Measurements from ENCODE around the gene MBD5.

MBD5 gene

GRCh38 chr2:148135705-148136104 is 114.8 kb downstream of the MBD5 start:
- H3K4me3 ChIP-seq (ENCODE audit: low read length): no peak overlapping the region
- TF ChIP-seq CTCF (IDR thresholded peaks at IDR 0.05; ENCODE audit: insufficient read depth, low read depth, low read length, missing control alignments): no peak
- DNase-seq (ENCODE audit: low read depth): no peak

DNA sequence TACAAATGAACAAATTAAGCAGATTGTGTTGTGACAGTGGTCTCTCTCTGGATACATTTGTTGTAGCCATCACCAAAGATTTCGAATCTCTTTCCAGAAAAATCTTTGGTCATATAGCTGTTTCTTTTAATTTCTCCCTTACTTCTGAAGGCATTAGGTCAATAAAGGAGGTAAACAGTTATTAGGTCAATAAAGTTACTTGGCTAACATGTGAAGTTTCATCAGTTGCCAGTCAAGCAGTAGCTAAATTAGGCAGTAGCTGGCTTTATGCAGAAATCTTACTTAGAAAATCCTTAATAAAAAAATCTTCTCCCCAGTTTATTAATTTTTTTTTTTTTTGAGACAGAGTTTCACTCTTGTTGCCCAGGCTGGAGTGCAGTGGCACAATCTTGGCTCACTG is 115.5 kb downstream of the MBD5 start:
- TF ChIP-seq CTCF (IDR thresholded peaks at IDR 0.05; ENCODE audit: insufficient read depth, low read depth, low read length, missing control alignments): no peak
- DNase-seq (ENCODE audit: low read depth): no peak
- H3K4me3 ChIP-seq (ENCODE audit: low read length): no peak overlapping the region

DNA sequence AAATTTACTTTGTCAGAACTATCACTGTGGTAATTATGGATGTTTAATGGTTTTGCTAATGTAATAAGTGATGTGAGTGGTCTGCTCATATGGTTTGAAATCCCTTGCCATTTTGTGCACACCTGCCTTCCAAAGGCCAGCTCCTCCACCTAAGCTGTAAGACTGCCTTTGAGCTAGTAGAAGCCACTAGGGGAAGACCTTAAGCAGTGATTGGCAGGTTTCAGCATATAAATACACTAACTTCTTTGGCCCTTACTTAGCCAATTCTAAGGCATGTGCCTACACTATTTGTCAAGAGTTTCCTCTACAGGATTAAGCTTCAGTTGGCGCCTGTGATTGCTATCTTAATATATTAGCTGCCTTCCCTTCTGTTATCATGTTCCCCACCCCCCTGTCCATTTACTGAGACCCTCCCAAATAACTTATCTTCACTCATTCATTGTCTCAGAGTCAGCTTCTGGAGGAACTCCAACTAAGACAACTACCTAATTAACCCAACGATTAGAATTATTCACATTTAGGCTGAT is 141.1 kb downstream of the MBD5 start:
- DNase-seq (ENCODE audit: low read depth): no peak
- no peak overlapping the region for H3K4me3 ChIP-seq (ENCODE audit: low read length)
- TF ChIP-seq CTCF (IDR thresholded peaks at IDR 0.05; ENCODE audit: insufficient read depth, low read depth, low read length, missing control alignments): no peak

DNA sequence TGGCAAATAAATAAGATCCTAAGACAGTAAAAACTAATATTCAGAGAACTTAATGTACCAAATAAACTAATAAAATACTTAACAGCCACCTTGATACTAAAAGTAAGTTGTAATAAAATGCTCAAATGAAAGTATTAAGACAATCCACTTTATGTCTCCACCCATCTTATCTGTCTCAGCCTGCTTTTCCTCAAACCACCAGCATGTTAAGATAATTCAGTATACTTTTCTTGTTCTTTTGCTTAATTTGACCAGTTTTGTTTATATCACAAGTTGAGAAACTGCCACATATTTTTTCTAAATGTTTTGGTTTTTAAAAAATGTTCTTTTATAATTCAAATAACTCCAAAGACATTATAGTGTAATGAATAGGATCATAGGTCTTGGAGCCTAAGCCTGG is 142.0 kb downstream of the MBD5 start:
- no peak for TF ChIP-seq CTCF (IDR thresholded peaks at IDR 0.05; ENCODE audit: insufficient read depth, low read depth, low read length, missing control alignments)
- DNase-seq (ENCODE audit: low read depth): no peak
- H3K4me3 ChIP-seq (ENCODE audit: low read length): no peak overlapping the region

- H3K4me3 ChIP-seq (ENCODE audit: low read length): no peak overlapping the region
- DNase-seq (ENCODE audit: low read depth): no peak
- no peak for TF ChIP-seq CTCF (IDR thresholded peaks at IDR 0.05; ENCODE audit: insufficient read depth, low read depth, low read length, missing control alignments)
Observed at GRCh38 chr2:148165975-148166374, 145.1 kb downstream of the MBD5 start.

DNA sequence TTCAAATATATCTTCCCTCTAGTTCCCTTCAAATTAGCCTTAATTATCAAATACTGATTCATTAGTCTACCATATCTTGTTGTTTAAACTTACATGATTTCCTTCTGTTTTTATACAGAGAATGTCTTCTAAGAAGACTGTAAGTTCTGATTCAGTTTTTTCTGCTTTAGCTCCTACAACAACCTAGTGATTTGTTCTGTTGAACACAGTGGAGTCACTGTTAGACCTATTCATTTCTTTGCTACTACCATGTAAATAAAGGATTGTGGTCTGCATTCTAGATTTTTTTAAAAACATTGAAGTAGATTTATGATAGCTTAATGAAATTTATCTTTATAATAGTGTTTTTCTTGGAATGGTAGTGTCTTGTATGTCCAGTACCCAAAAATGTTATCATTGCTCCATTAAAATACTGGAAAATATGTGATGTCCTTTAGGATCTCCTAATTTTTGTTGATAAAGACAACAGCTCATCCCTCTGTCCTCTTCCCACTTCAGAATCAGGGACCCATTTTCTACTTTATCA is 146.4 kb downstream of the MBD5 start:
- H3K4me3 ChIP-seq (ENCODE audit: low read length): no peak overlapping the region
- no peak for DNase-seq (ENCODE audit: low read depth)
- no peak for TF ChIP-seq CTCF (IDR thresholded peaks at IDR 0.05; ENCODE audit: insufficient read depth, low read depth, low read length, missing control alignments)

- DNase-seq (ENCODE audit: low read depth): no peak
- TF ChIP-seq CTCF (IDR thresholded peaks at IDR 0.05; ENCODE audit: insufficient read depth, low read depth, low read length, missing control alignments): no peak
- no peak overlapping the region for H3K4me3 ChIP-seq (ENCODE audit: low read length)
Observed at GRCh38 chr2:148167855-148168254, 147.0 kb downstream of the MBD5 start.
